Parathyroid adenoma (tissue), 2 donors: Measurements from ENCODE around the gene FBXW10B.
"Not testable (repeated sequence)": the region's sequence is repeated elsewhere in the genome, so short reads cannot be mapped to it uniquely, and the experiment has no call there.

Experiments used
- H2AFZ ChIP-seq: fragments of 300-600 bp; sonication (generic); one replicate; pipeline ENCODE4 v1.7.0; 2017; ENCODE audit warnings: antibody characterized with exemption, mild to moderate bottlenecking
- H3K27ac ChIP-seq: fragments of 300-600 bp; sonication (generic); one replicate; pipeline ENCODE4 v1.7.0; 2017
- H3K27me3 ChIP-seq: fragments of 300-600 bp; sonication (generic); one replicate; pipeline ENCODE4 v1.7.0; 2017; ENCODE audit warnings: low read length; ENCODE audit not compliant: control insufficient read depth, insufficient read depth
- H3K36me3 ChIP-seq: fragments of 300-600 bp; sonication (generic); one replicate; pipeline ENCODE4 v1.7.0; 2017; ENCODE audit warnings: low read length; ENCODE audit not compliant: control insufficient read depth, insufficient read depth
- H3K4me1 ChIP-seq: fragments of 300-600 bp; sonication (generic); one replicate; pipeline ENCODE4 v1.7.0; 2017; ENCODE audit warnings: control low read depth
- H3K4me2 ChIP-seq: fragments of 300-600 bp; sonication (generic); one replicate; pipeline ENCODE4 v1.7.0; 2017; ENCODE audit warnings: low read length
- H3K4me3 ChIP-seq: fragments of 300-600 bp; sonication (generic); one replicate; pipeline ENCODE4 v1.7.0; 2017; ENCODE audit warnings: low read depth, low read length
- H3K79me2 ChIP-seq: fragments of 300-600 bp; sonication (generic); one replicate; pipeline ENCODE4 v1.7.0; 2017; ENCODE audit warnings: control low read depth
- H3K9ac ChIP-seq: fragments of 300-600 bp; sonication (generic); one replicate; pipeline ENCODE4 v1.7.0; 2017; ENCODE audit warnings: mild to moderate bottlenecking
- H3K9me3 ChIP-seq: fragments of 300-600 bp; sonication (generic); one replicate; pipeline ENCODE4 v1.7.0; 2017; ENCODE audit warnings: low read length; ENCODE audit not compliant: control insufficient read depth
- CTCF ChIP-seq: fragments of 300-600 bp; sonication (generic); IDR thresholded peaks from one replicate; pipeline ENCODE4 v1.7.0; 2017; ENCODE audit warnings: antibody characterized with exemption, mild to moderate bottlenecking
- donor health status: primary hyperparathyroidism.

Gene FBXW10B

GRCh38 chr17:15649861-15650421 is 30.4 kb upstream of the FBXW10B start:
- H3K27me3 ChIP-seq, result no peaks in the 10 kb centered on the region
- H3K79me2 ChIP-seq, result no peaks in the 10 kb centered on the region
- no peaks in the 10 kb centered on the region for H3K9me3 ChIP-seq
- peaks cover 13% of the 10 kb centered on the region for H3K4me1 ChIP-seq
- peak overlapping the region; percentile 18 for H3K27ac ChIP-seq
- H3K9ac ChIP-seq, result no peak overlapping the region
- H3K36me3 ChIP-seq, result no peaks in the 10 kb centered on the region
- H3K4me2 ChIP-seq, result no peak overlapping the region
- no peak overlapping the region for H2AFZ ChIP-seq
- no peak for TF ChIP-seq CTCF
- no peak overlapping the region for H3K4me3 ChIP-seq

GRCh38 chr17:15648386-15648785 is 28.9 kb upstream of the FBXW10B start:
- Histone ChIP-seq H2AFZ (no peak overlapping the region), H3K4me2 (no peak overlapping the region), H3K4me3 (no peak overlapping the region), H3K9me3 (no peaks in the 10 kb centered on the region), H3K79me2 (no peaks in the 10 kb centered on the region), H3K9ac (no peak overlapping the region), H3K36me3 (no peaks in the 10 kb centered on the region), H3K4me1 (peaks cover 13% of the 10 kb centered on the region), H3K27ac (no peak overlapping the region), H3K27me3 (no peaks in the 10 kb centered on the region)
- no peak for TF ChIP-seq CTCF

- not testable (repeated sequence) for H3K9me3 ChIP-seq, H3K27ac ChIP-seq, H3K79me2 ChIP-seq, H3K4me3 ChIP-seq, H3K9ac ChIP-seq, H3K27me3 ChIP-seq, H2AFZ ChIP-seq, H3K4me1 ChIP-seq, H3K36me3 ChIP-seq, H3K4me2 ChIP-seq
These were observed 26.4 kb upstream of the FBXW10B start for GRCh38 chr17:15645942-15646312.

DNA sequence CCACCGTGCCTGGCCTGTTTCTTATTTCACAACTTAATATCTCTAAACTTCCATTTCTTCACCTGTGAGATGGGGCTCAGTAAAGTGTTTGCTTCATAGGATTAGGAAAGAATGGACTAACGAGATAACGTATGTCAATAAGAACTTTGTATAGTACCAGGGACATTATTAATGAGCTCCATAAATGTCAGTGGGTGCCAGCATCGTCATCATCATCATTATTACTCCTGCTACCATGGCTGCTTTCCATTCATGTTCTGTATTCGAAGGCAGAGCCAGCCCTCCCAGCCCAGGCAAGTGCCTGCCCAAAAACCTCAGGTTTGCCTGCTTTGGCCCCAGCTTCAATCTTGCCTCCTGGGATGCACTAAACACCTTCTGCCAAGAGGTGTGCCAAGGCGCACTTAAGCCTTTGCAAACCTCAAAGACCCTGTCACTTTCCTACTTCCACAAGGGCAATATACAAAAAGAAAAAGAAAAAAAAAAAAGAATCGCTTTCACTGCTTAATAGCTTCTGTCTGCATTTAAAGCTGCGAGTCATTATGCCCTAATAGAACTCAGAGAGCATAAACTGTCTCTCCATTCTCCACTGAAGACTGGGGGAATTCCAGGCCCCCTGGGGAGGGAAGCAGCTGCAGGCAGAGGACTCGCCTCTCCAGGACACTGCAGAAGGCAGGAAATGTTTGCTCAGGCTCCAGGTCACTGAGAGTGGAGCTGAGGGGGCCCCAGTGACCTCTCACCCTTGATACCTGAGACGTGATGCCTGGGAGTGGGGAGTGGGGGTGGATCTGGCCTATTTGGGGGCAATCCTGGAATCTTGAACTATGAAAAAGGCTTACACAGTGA is 25.8 kb upstream of the FBXW10B start:
- not testable (repeated sequence) for H3K36me3 ChIP-seq, H3K27me3 ChIP-seq, H2AFZ ChIP-seq, H3K9me3 ChIP-seq, H3K4me3 ChIP-seq, H3K79me2 ChIP-seq, H3K4me2 ChIP-seq, H3K27ac ChIP-seq, H3K4me1 ChIP-seq, H3K9ac ChIP-seq

DNA sequence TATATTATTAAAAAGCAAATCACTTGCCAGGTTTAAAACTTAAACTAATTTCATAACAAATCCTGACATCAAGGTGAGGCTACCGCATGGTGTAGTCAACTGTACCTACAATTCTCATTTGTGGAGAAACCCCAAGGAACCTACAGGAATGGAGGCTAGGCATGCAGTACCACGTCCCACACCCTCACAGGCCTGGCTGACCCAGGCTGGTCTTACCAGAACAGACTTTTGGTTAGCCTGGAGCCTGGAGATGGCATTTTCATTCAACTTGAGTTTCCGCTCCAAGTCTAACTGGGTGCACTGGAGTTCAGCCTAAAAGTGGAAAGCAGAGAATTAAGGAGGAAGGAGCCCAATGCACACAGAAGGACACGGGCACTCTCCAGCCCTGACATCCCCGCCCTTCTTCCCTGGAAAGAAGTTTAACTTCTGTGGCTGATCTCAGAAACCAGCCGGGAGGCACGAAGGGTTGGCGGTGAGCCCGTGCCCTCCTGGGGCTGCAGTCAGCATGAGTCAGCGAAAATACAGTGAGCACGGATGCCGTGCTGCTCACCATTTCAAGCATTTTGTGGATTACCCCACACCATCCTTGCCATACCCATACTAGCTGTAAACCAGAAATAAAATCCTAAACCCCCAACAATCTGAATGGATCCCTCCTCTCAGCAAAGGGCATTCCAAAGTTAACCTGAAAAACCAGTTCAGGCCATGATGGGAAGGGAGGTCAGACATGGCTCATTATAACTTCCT is 23.2 kb upstream of the FBXW10B start:
- not testable (repeated sequence) for H3K27me3 ChIP-seq, H3K27ac ChIP-seq, H3K4me2 ChIP-seq, H3K4me3 ChIP-seq, H3K4me1 ChIP-seq, H2AFZ ChIP-seq, H3K79me2 ChIP-seq, H3K9me3 ChIP-seq, H3K9ac ChIP-seq, H3K36me3 ChIP-seq

GRCh38 chr17:15642014-15642413 is 22.5 kb upstream of the FBXW10B start:
- H2AFZ ChIP-seq, H3K36me3 ChIP-seq, H3K9me3 ChIP-seq, H3K4me2 ChIP-seq, H3K27ac ChIP-seq, H3K4me3 ChIP-seq, H3K27me3 ChIP-seq, H3K79me2 ChIP-seq, H3K4me1 ChIP-seq, H3K9ac ChIP-seq: not testable (repeated sequence)

DNA sequence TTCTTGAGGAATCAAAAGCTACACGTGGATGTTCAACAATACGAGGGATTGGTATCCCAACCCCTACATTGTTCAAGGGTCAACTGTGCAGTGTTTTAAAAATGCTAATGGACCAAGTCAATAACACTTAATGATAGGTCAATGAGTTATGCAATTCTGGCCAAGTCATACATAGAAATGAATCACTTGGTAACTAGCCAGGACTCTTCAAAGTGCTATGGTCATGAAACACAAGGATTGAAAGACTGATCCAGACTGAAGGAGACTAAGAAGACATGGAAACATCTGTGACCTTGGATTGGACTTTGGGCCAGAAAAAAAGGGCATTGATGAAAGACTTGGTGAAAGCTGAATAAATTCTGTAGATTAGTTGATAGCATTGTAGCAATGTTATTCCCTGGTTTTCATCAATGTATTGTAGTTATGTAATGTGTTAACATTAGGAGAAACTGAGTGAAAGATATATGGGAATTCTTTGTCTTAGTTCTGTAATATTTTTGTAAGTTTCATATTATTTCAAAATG is 11.5 kb upstream of the FBXW10B start:
- H3K27me3 ChIP-seq, H3K9me3 ChIP-seq, H2AFZ ChIP-seq, H3K79me2 ChIP-seq, H3K36me3 ChIP-seq, H3K27ac ChIP-seq, H3K4me1 ChIP-seq, H3K4me3 ChIP-seq, H3K4me2 ChIP-seq, H3K9ac ChIP-seq: not testable (repeated sequence)

DNA sequence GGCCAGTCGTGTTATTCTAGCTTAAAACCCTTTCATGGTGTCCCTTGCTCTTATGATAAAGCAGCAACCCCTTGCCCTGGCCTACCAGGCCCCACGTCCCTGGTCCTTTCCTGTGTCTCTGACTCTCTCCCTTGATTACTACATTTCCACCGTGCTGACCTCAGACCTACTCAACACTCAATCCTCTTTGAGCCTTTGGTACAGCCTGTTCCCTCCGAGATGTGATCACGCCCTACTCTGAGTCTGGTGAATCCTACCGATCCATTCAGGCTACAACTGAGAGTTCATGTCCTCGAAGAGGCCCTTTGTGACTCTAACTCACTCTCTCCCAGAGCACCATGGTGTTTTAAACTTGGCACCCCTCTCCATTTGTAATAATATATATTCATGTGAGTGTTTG is 10.5 kb upstream of the FBXW10B start:
- not testable (repeated sequence) for H3K9ac ChIP-seq, H3K27ac ChIP-seq, H3K4me3 ChIP-seq, H3K4me1 ChIP-seq, H3K4me2 ChIP-seq, H3K36me3 ChIP-seq, H3K9me3 ChIP-seq, H2AFZ ChIP-seq, H3K79me2 ChIP-seq, H3K27me3 ChIP-seq

- not testable (repeated sequence) for H3K4me1 ChIP-seq, H3K4me3 ChIP-seq, H3K9ac ChIP-seq, H3K36me3 ChIP-seq, H3K4me2 ChIP-seq, H3K27me3 ChIP-seq, H3K27ac ChIP-seq, H3K9me3 ChIP-seq, H3K79me2 ChIP-seq, H2AFZ ChIP-seq
These were observed 4.2 kb upstream of the FBXW10B start for GRCh38 chr17:15623661-15624209.
